GM20000 (cell line): ENCODE results near the gene USPL1.

ENCODE experiments used
- DNase-seq: peaks from one replicate; pipeline ENCODE4 v3.0.0; 2012; ENCODE audit warnings: low spot score
- CTCF ChIP-seq: IDR thresholded peaks from 2 replicates; pipeline ENCODE4 v1.5.1; 2012; ENCODE audit warnings: mild to moderate bottlenecking, control low read depth; ENCODE audit errors: extremely low read depth, missing control alignments

Gene USPL1

GRCh38 chr13:30617315-30618185, at the start of gene USPL1:
USPL1 (plus strand) TSS chr13:30617920; CDS start chr13:30621141, 3,221 bp downstream.
- TF ChIP-seq CTCF, result no peak
- peak; percentile 92 for DNase-seq

DNA sequence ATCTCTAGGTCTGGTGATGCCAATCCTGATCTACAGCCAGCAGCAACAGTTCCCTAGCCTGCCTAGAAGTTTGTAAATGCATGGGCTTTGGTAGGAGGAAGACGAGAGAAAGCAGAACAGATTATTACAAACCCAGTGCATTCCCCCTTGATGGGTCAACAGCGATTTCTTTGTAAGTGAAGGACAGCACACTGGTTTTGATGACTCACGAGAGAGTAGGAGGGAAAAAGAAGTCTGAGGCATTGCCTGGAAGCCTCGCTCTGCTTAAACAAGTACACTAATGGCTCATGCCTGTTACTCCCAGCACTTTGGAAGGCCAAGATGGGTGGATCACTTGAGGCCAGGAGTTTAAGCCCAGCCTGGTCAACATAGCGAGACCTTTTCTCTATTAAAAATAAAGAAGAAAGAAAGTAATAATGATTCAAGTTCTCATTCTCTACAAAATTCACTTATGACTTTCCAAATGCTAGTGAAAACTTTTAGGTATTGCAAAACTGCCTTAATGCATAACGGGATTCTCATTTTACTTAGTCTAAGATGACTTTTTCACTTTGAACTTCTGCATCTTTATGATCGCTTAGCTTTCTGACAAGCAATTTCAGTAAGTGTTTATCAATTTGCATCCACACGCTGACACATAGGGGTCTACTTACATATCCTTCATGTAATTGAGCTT, 47.7 kb upstream of the USPL1 start:
- DNase-seq, result no peak

DNA sequence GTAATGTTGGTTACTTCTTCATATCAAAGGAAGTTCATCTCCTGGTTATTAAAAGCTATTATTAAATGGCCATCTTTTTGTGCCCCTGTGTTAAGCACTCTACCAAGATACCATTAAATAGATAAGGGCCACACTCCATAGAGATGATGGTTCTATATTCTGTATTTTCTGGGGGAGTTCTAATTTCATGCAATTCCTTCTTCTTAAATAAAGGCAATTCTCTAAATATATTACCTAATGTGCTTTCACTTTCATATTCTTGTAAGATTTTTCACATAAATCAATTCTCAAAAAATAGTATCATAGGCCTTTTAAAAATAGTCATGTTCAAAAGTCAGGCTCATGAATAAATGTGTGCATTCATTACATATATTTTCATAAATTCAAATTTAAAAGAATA, 47.0 kb upstream of the USPL1 start:
- no peak for DNase-seq
- TF ChIP-seq CTCF, result no peak

More for the DNA sequence above, 47.7 kb upstream of the USPL1 start:
- TF ChIP-seq CTCF, result no peak

DNA sequence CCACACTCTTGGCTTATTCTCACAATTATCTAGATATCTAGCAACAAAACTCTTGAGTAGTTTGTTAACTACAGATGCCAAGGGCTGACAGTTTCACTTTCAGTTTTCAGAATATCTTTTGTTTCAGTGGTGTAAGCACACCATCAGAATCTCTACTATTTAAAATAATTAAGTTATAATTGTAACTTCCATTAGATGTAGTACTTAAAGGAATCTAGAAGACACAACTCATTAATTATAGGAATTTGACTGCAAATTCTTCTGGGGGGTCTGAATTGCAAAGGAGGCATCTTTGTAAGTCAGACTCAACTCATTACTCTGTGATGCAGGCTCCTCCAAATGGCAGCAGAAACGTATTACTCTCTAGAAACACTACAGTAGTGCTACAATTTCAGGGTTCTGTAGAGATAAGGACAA, 44.9 kb upstream of the USPL1 start:
- peak; percentile 42 for DNase-seq
- no peak for TF ChIP-seq CTCF

DNA sequence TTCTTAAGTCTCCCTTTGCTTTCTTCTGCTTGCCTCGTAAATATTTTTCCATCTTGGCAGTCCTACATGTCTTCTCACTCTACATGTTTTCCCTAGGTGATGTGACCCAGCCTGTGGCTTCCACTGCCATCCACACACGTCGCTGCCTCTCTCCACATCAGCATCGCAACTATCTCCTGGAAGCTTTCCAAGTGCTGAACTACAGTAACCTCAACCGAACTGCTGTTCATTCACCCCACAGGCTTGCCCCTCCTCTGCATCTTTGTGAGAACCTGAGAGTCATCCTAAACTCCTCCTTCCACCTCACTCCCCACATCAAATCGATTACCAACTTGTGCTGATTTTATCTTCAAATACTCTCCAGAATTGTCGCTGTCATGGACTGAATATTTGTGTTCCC, 41.2 kb upstream of the USPL1 start:
- no peak for TF ChIP-seq CTCF
- DNase-seq, result no peak

DNA sequence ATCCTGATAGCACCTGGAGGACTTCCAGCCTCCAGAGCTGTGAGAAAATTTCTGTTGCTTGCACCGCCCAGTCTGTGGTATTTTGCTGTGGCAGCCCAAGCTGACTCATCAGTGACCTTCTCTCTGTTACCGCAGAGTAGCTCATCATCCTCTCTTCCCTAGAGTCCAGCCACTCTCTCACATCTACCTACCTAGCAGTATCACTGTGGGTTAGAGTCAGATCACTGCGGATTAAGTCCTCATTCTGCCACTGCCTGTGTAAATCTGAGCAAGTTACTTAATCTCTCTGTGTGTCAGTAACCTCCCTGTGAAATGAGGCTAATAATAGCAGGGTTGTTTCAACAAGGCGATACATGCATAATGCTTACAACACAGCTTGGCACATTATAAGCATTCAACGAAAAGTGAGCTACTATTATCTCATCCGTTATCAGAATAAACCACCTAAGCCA, 40.3 kb upstream of the USPL1 start:
- no peak for TF ChIP-seq CTCF
- peak; percentile 34 for DNase-seq
